PC-9 (cell line): ENCODE measurements around the gene PBXIP1. TPM values are rescaled to one million over a fixed set of nuclear protein-coding genes. Genes with fewer than 3 reads are reported as not detected.

Experiments
- BruUV-seq: library from RNA; stranded (reverse); fragments of 400-500 nt; replicated peaks from 2 replicates; lab custom pipeline; 2021; lab: Mats Ljungman, UMichigan
- CTCF ChIA-PET: fragments of 300-600 bp; sonication (Branson Sonifier 250); formaldehyde crosslinking; loops from one replicate; lab custom pipeline; 2022; ENCODE audit warnings: antibody characterized with exemption; lab: Charles Lee
- POLR2A ChIA-PET: fragments of 300-600 bp; sonication (Branson Sonifier 250); formaldehyde crosslinking; loops from one replicate; lab custom pipeline; 2022; ENCODE audit warnings: antibody characterized with exemption; ENCODE audit not compliant: unreplicated experiment; lab: Charles Lee
- DNase-seq, 2 experiments: peaks; one replicate each; pipeline versions ENCODE4 v3.0.0 to v3.0.0-alpha.2; 2015 to 2022; ENCODE audit warnings: mixed read lengths in 1 of 2
- H2AFZ ChIP-seq: fragments of 200-600 bp; sonication (generic); 2 replicates; pipeline ENCODE4 v1.8.1; 2017; ENCODE audit warnings: antibody characterized with exemption
- H3F3A ChIP-seq: fragments of 200-600 bp; sonication (generic); 2 replicates; pipeline ENCODE4 v1.8.1; 2017; ENCODE audit warnings: antibody characterized with exemption, mild to moderate bottlenecking, low read depth; ENCODE audit not compliant: insufficient read depth
- H3K27ac ChIP-seq: fragments of 200-600 bp; sonication (generic); 2 replicates; pipeline ENCODE4 v1.6.1; 2016; ENCODE audit warnings: mixed run types
- H3K27me3 ChIP-seq: fragments of 200-600 bp; sonication (generic); 2 replicates; pipeline ENCODE4 v1.6.1; 2016; ENCODE audit warnings: low read depth, mixed run types; ENCODE audit not compliant: insufficient read depth
- H3K36me3 ChIP-seq: fragments of 200-600 bp; sonication (generic); 2 replicates; pipeline ENCODE4 v1.6.1; 2016; ENCODE audit warnings: low read depth, mixed run types
- H3K4me1 ChIP-seq: fragments of 200-600 bp; sonication (generic); replicated peaks from 2 replicates; pipeline ENCODE4 v1.6.1; 2016; ENCODE audit warnings: mixed run types; ENCODE audit not compliant: insufficient read depth
- H3K4me2 ChIP-seq: fragments of 200-600 bp; sonication (generic); 2 replicates; pipeline ENCODE4 v1.6.1; 2017; ENCODE audit warnings: mixed run types
- H3K4me3 ChIP-seq: fragments of 200-600 bp; sonication (generic); 2 replicates; pipeline ENCODE4 v1.6.1; 2016; ENCODE audit warnings: mixed run types
- H3K79me2 ChIP-seq: fragments of 200-600 bp; sonication (generic); 2 replicates; pipeline ENCODE4 v1.6.1; 2017; ENCODE audit warnings: low read depth, mixed run types
- H3K9me2 ChIP-seq: fragments of 200-600 bp; sonication (generic); 2 replicates; pipeline ENCODE4 v1.8.1; 2017; ENCODE audit warnings: mild to moderate bottlenecking; ENCODE audit not compliant: insufficient read depth
- H3K9me3 ChIP-seq: fragments of 200-600 bp; sonication (generic); 2 replicates; pipeline ENCODE4 v1.8.1; 2016; ENCODE audit warnings: low read depth; ENCODE audit not compliant: insufficient read depth
- H4K20me1 ChIP-seq: fragments of 200-600 bp; sonication (generic); 2 replicates; pipeline ENCODE4 v1.8.1; 2017; ENCODE audit not compliant: insufficient read depth
- EZH2 ChIP-seq: fragments of 200-600 bp; sonication (generic); IDR thresholded peaks from 2 replicates; pipeline ENCODE4 v1.8.0; 2017; ENCODE audit warnings: antibody characterized with exemption, low read depth
- intact Hi-C: fragments of 100-400 bp; cut with micrococcal nuclease; formaldehyde crosslinking; loops from one replicate; pipeline ENCODE4 v1.10.0; 2022; ENCODE audit not compliant: unreplicated experiment
- total RNA-seq: library from RNA; stranded (reverse); gene quantifications from 2 replicates; pipeline ENCODE4 v1.2.3, GENCODE V29; 2021
- TF ChIP-seq, protein P1 (sequence below): fragments of 200-600 bp; sonication (generic); conservative IDR thresholded peaks from 2 replicates; pipeline ENCODE4 v1.6.1; 2017; ENCODE audit warnings: mixed run types, antibody characterized with exemption, mild to moderate bottlenecking, moderate library complexity

PBXIP1 gene
- total RNA-seq, 1 experiment from 2014 or later: 40.2 TPM

DNA sequence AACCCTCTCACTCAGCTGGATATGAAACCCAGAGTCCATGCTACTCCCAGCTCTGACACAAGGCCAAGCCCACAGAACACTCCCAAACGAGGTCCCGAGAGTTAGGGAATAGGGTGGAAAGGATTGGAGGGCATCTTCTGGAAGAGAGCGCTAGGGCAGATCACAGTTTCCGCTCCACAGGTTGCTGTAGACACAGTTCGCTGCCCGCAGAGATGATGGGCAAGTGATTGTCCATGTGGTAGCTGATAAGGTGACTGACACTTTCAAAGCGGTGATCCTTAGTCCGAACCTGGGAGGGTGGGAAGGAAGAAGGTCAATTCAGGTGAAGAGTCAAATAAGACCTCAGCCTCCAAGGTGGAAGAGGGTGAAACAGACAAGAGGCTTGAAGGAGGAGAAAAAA, 7.7 kb upstream of the PBXIP1 start:
- no TSS peak for BruUV-seq
- no peak overlapping the region for H3K27ac ChIP-seq
- H3K9me2 ChIP-seq: no peaks in the 10 kb centered on the region
- H3K36me3 ChIP-seq: peaks cover 26% of the 10 kb centered on the region
- no peak for DNase-seq
- no peak overlapping the region for H2AFZ ChIP-seq
- no peak for TF ChIP-seq EZH2
- TF ChIP-seq, protein P1, sequence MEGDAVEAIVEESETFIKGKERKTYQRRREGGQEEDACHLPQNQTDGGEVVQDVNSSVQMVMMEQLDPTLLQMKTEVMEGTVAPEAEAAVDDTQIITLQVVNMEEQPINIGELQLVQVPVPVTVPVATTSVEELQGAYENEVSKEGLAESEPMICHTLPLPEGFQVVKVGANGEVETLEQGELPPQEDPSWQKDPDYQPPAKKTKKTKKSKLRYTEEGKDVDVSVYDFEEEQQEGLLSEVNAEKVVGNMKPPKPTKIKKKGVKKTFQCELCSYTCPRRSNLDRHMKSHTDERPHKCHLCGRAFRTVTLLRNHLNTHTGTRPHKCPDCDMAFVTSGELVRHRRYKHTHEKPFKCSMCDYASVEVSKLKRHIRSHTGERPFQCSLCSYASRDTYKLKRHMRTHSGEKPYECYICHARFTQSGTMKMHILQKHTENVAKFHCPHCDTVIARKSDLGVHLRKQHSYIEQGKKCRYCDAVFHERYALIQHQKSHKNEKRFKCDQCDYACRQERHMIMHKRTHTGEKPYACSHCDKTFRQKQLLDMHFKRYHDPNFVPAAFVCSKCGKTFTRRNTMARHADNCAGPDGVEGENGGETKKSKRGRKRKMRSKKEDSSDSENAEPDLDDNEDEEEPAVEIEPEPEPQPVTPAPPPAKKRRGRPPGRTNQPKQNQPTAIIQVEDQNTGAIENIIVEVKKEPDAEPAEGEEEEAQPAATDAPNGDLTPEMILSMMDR: no peak
- no peak overlapping the region for H3K4me3 ChIP-seq
- peaks cover 49% of the 10 kb centered on the region for H3F3A ChIP-seq
- intact Hi-C loops: loop anchor here (5.0 kb wide), 1 partner anchor 39 kb away; the partner anchor contains the start of gene ZBTB7B
- peaks cover 16% of the 10 kb centered on the region for H3K79me2 ChIP-seq
- no peak overlapping the region for H3K4me2 ChIP-seq
- POLR2A ChIA-PET: interaction anchor here (0.5 to 0.7 kb wide), 3 partner anchors 8 to 78 kb away, joined by 3 to 11 read pairs (median 6); partner anchors contain the start of gene FLAD1
- H3K9me3 ChIP-seq: no peaks in the 10 kb centered on the region
- CTCF ChIA-PET: no interaction called here
- H4K20me1 ChIP-seq: no peaks in the 10 kb centered on the region
- peaks cover 16% of the 10 kb centered on the region for H3K4me1 ChIP-seq
- no peaks in the 10 kb centered on the region for H3K27me3 ChIP-seq

DNA sequence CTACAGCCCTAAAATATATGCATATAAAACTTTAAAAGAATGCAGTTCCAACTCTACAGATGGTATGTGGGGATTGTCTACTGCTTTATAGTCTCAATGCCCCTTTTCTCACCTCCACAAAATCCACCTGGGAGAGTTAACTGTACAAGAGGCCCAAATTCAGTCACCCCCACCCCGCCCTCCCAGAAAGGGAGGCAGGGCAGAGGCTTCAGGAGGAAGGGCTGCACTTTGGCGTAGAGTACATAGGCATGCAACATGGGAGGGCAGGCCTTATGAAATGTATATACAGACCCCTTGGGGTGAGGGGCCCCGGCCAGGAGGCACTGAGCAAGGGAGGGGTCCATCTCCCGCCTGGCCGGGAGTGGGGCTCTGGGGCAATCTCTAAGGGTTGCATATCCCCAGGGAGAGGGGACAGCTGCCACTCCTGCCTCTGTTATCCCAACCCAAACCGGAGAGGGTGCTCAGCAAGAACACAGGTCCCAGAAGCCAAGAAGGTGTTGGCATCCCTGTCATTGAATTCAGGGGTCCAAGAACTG, 7.0 kb upstream of the PBXIP1 start:
- no peak overlapping the region for H2AFZ ChIP-seq
- peaks cover 26% of the 10 kb centered on the region for H3K36me3 ChIP-seq
- ChIA-PET POLR2A (interaction anchor here (0.6 kb wide), 1 partner anchor 9 kb away, joined by 11 read pairs; no protein-coding TSS in a partner anchor), CTCF (no interaction called here)
- no peaks in the 10 kb centered on the region for H3K9me2 ChIP-seq
- H3K27ac ChIP-seq: peak overlapping the region; percentile 72; the same call in 1 of the 2 replicates
- peaks cover 12% of the 10 kb centered on the region for H3K79me2 ChIP-seq
- peak overlapping the region; percentile 78 for H3K4me3 ChIP-seq
- no peaks in the 10 kb centered on the region for H4K20me1 ChIP-seq
- intact Hi-C loops: loop anchor here (5.0 kb wide), 1 partner anchor 39 kb away; the partner anchor contains the start of gene ZBTB7B
- peaks cover 16% of the 10 kb centered on the region for H3K4me1 ChIP-seq
- H3K4me2 ChIP-seq: peak overlapping the region; percentile 90
- no peak for DNase-seq
- H3F3A ChIP-seq: peaks cover 57% of the 10 kb centered on the region
- BruUV-seq: no TSS peak
- no peaks in the 10 kb centered on the region for H3K9me3 ChIP-seq
- no peak for TF ChIP-seq EZH2
- TF ChIP-seq, protein P1: no peak
- no peaks in the 10 kb centered on the region for H3K27me3 ChIP-seq

DNA sequence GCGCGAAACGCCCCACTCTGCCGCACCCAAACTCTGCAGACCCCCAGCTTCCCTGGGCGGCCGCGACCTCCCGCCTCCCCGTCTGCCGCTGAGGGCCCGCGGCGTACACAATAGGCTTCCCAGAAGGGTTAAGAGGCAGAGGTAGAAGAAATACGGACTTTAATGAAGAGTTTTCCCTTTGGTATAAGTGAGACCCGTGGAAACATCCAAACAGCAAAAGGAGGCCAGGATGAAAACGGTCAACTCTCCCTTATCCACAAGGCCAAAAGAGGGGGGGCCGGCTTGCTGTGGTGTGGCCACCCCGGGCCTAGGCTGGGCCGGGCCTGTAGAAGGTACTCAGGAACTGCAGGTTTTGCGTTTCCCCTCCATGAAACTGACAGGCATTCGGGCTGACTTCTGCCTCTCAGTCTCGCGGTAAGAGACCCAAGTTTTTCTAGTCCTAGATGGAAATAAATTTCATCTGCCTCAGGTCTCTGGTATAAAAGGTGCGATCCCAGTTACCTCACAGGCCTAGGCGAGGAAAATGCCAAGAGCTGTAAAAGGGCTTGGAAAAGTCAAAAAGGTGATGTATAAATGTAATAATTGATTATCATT, 6.4 kb upstream of the PBXIP1 start:
- peak overlapping the region; percentile 90 for H3K4me2 ChIP-seq
- peaks cover 16% of the 10 kb centered on the region for H3K4me1 ChIP-seq
- no peak overlapping the region for H2AFZ ChIP-seq
- H3K9me2 ChIP-seq: no peaks in the 10 kb centered on the region
- no peak for DNase-seq
- CTCF ChIA-PET: no interaction called here
- BruUV-seq: TSS peak; percentile 82
- POLR2A ChIA-PET: interaction anchor here (0.6 to 0.9 kb wide), 2 partner anchors 92 to 403 kb away, joined by 3 to 4 read pairs; partner anchors contain the start of gene KCNN3
- H3K27me3 ChIP-seq: no peaks in the 10 kb centered on the region
- intact Hi-C loops: loop anchor here (5.0 kb wide), 1 partner anchor 40 kb away; the partner anchor contains the start of gene ZBTB7B
- H3K36me3 ChIP-seq: peaks cover 22% of the 10 kb centered on the region
- TF ChIP-seq, protein P1: no peak; the same call in 1 of the 2 replicates
- no peak for TF ChIP-seq EZH2
- no peaks in the 10 kb centered on the region for H4K20me1 ChIP-seq
- H3K27ac ChIP-seq: peak overlapping the region; percentile 72
- H3K9me3 ChIP-seq: no peaks in the 10 kb centered on the region
- peaks cover 53% of the 10 kb centered on the region for H3F3A ChIP-seq
- peaks cover 12% of the 10 kb centered on the region for H3K79me2 ChIP-seq
- peak overlapping the region; percentile 78 for H3K4me3 ChIP-seq
